Measurements from ENCODE around the gene CIBAR2. TPM values are rescaled to one million over a fixed set of nuclear protein-coding genes. Genes with fewer than 3 reads are reported as not detected.

The CIBAR2 gene
- total and polyA plus RNA-seq, 2 donors (not counting 1 experiment from before 2014, with no cell fraction given): not detected

DNA sequence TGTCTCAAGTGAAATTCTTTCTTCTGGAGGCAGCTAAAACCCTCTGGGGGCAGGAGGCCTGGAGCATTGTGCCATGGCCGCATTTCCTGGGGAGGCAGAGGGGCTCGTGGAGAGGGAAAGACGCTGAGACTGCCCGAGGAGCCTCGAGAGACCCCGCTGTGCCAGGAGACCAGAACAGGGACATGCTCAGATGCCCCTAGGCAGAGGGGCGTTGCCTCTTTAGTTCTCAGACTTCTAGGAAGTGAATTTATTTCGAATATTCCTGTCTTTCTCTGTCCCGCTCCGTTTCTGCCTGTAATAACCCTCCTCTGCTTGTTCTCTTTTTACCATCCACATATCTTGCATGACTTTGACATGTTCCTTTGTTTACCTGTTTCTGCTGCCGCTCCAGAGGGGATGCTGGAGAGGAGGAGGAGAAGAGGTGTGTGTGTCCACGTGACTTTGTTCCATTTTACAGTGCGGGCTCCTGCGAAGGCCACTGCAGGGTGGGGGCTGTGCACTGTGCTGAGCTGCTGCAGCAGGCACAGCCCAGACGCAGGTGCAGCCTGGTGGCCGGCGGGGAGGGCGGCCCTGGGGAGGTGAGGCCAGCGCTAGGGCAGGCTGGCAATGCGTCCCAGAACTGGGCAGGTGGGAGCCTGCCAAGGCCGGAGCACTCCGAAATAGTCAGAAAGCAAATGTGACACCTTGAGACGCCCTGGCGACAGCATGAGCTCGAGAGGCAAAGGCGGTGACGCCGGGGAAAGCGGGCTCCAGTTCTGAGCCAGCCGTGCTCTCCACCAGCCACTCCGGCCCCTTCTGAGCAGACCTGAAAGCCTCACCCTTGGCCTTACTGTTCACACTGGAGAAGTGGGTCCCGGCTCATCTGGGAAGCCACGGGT lies 29.9 kb downstream of the CIBAR2 start:
- peaks cover 10% of the 10 kb centered on the region for H3K36me3 ChIP-seq (ENCODE audit: control insufficient read depth, insufficient read depth, low read length)
- no peak for DNase-seq (ENCODE audit: low read depth in 2 of 2)
- TF ChIP-seq EZH2 (IDR thresholded peaks at IDR 0.05; ENCODE audit: low read length, missing control alignments): no peak
- TF ChIP-seq, protein P1, sequence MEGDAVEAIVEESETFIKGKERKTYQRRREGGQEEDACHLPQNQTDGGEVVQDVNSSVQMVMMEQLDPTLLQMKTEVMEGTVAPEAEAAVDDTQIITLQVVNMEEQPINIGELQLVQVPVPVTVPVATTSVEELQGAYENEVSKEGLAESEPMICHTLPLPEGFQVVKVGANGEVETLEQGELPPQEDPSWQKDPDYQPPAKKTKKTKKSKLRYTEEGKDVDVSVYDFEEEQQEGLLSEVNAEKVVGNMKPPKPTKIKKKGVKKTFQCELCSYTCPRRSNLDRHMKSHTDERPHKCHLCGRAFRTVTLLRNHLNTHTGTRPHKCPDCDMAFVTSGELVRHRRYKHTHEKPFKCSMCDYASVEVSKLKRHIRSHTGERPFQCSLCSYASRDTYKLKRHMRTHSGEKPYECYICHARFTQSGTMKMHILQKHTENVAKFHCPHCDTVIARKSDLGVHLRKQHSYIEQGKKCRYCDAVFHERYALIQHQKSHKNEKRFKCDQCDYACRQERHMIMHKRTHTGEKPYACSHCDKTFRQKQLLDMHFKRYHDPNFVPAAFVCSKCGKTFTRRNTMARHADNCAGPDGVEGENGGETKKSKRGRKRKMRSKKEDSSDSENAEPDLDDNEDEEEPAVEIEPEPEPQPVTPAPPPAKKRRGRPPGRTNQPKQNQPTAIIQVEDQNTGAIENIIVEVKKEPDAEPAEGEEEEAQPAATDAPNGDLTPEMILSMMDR (conservative IDR thresholded peaks at IDR 0.05 in 1 of 2, IDR thresholded peaks at IDR 0.05 in 1 of 2; ENCODE audit: low read depth in 1 of 2, low read length in 2 of 2): no peak
- no peaks in the 10 kb centered on the region for H3K9me3 ChIP-seq (ENCODE audit: control insufficient read depth, insufficient read depth, low read depth, low read length)
- H3K4me3 ChIP-seq (replicated peaks in 1 of 4; ENCODE audit: control extremely low read depth in 1 of 4, insufficient read depth in 1 of 4, low read depth in 3 of 4, low read length in 4 of 4): no peak overlapping the region
- H3K9ac ChIP-seq (ENCODE audit: insufficient read depth, low read length): no peak overlapping the region
- no peaks in the 10 kb centered on the region for H3K27me3 ChIP-seq (ENCODE audit: control insufficient read depth, insufficient read depth, low read length)
- no peak overlapping the region for H2AFZ ChIP-seq (ENCODE audit: low read length)
- H3K4me2 ChIP-seq (ENCODE audit: extremely low read depth, insufficient read depth, low read length): no peak overlapping the region
- H3K27ac ChIP-seq (ENCODE audit: insufficient read depth, low read length): no peak overlapping the region
- H4K20me1 ChIP-seq (ENCODE audit: control insufficient read depth, extremely low read depth, insufficient read depth, low read length): no peaks in the 10 kb centered on the region
- no peaks in the 10 kb centered on the region for H3K4me1 ChIP-seq (ENCODE audit: control insufficient read depth, extremely low read depth, insufficient read depth, low read length)
- H3K79me2 ChIP-seq (ENCODE audit: control insufficient read depth, insufficient read depth, low read length): no peaks in the 10 kb centered on the region

- Histone ChIP-seq H3K4me3 (replicated peaks in 1 of 4; ENCODE audit: control extremely low read depth in 1 of 4, insufficient read depth in 1 of 4, low read depth in 3 of 4, low read length in 4 of 4) (no peak overlapping the region), H3K9ac (ENCODE audit: insufficient read depth, low read length) (no peak overlapping the region), H4K20me1 (ENCODE audit: control insufficient read depth, extremely low read depth, insufficient read depth, low read length) (no peaks in the 10 kb centered on the region), H3K9me3 (ENCODE audit: control insufficient read depth, insufficient read depth, low read depth, low read length) (no peaks in the 10 kb centered on the region), H3K4me2 (ENCODE audit: extremely low read depth, insufficient read depth, low read length) (no peak overlapping the region), H3K4me1 (ENCODE audit: control insufficient read depth, extremely low read depth, insufficient read depth, low read length) (no peaks in the 10 kb centered on the region), H2AFZ (ENCODE audit: low read length) (no peak overlapping the region), H3K79me2 (ENCODE audit: control insufficient read depth, insufficient read depth, low read length) (no peaks in the 10 kb centered on the region), H3K27ac (ENCODE audit: insufficient read depth, low read length) (no peak overlapping the region), H3K27me3 (ENCODE audit: control insufficient read depth, insufficient read depth, low read length) (no peaks in the 10 kb centered on the region), H3K36me3 (ENCODE audit: control insufficient read depth, insufficient read depth, low read length) (peaks cover 10% of the 10 kb centered on the region)
- no peak for TF ChIP-seq EZH2 (IDR thresholded peaks at IDR 0.05; ENCODE audit: low read length, missing control alignments)
- TF ChIP-seq, protein P1 (conservative IDR thresholded peaks at IDR 0.05 in 1 of 2, IDR thresholded peaks at IDR 0.05 in 1 of 2; ENCODE audit: low read depth in 1 of 2, low read length in 2 of 2): no peak
- DNase-seq (ENCODE audit: low read depth in 2 of 2): no peak
Measured at GRCh38 chr16:85081765-85082164, 30.5 kb downstream of the CIBAR2 start.

- Histone ChIP-seq H3K36me3 (ENCODE audit: control insufficient read depth, insufficient read depth, low read length) (peaks cover 13% of the 10 kb centered on the region), H3K79me2 (ENCODE audit: control insufficient read depth, insufficient read depth, low read length) (no peaks in the 10 kb centered on the region), H3K4me3 (replicated peaks in 1 of 4; ENCODE audit: control extremely low read depth in 1 of 4, insufficient read depth in 1 of 4, low read depth in 3 of 4, low read length in 4 of 4) (no peak overlapping the region), H3K27ac (ENCODE audit: insufficient read depth, low read length) (no peak overlapping the region), H3K9me3 (ENCODE audit: control insufficient read depth, insufficient read depth, low read depth, low read length) (no peaks in the 10 kb centered on the region), H3K4me2 (ENCODE audit: extremely low read depth, insufficient read depth, low read length) (no peak overlapping the region), H2AFZ (ENCODE audit: low read length) (no peak overlapping the region), H4K20me1 (ENCODE audit: control insufficient read depth, extremely low read depth, insufficient read depth, low read length) (no peaks in the 10 kb centered on the region), H3K27me3 (ENCODE audit: control insufficient read depth, insufficient read depth, low read length) (no peaks in the 10 kb centered on the region), H3K4me1 (ENCODE audit: control insufficient read depth, extremely low read depth, insufficient read depth, low read length) (no peaks in the 10 kb centered on the region), H3K9ac (ENCODE audit: insufficient read depth, low read length) (no peak overlapping the region)
- no peak for TF ChIP-seq EZH2 (IDR thresholded peaks at IDR 0.05; ENCODE audit: low read length, missing control alignments)
- DNase-seq (ENCODE audit: low read depth in 2 of 2): no peak
Measured at GRCh38 chr16:85081038-85081437, 31.2 kb downstream of the CIBAR2 start.

All from fibroblast of lung (primary cell).